ENCODE measurements around the gene YWHAE. TPM values are rescaled to one million over a fixed set of nuclear protein-coding genes. Genes with fewer than 3 reads are reported as not detected.
"Not testable (repeated sequence)": the region's sequence is repeated elsewhere in the genome, so short reads cannot be mapped to it uniquely, and the experiment has no call there.

YWHAE gene
- total RNA-seq, 1 experiment from 2014 or later, result 210 TPM

DNA sequence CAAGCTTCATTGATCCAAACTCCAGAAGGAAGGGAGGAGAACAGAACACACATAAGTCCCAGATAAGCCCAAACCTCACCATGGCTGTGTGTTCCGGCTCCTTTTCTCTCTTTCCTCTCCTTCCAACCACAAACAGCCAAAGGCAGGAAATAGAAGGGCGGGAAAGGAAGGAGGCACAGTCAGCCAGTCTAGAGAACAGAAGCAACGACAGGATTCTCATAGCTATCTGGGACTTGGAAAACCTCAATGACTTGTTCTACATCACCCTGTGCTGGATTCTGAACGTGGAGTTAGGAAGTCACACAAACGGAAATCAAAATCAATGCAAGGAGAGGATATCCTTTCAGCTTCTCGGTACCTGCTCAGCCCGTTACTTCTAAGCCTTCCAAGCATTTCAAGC, 47.0 kb upstream of the YWHAE start:
- Histone ChIP-seq H3F3A (ENCODE audit: low read length, unreplicated experiment) (no peaks in the 10 kb centered on the region), H3K9me3 (ENCODE audit: low read length) (no peaks in the 10 kb centered on the region), H3K4me2 (ENCODE audit: low read length) (no peak overlapping the region), H3K4me3 (ENCODE audit: low read length) (no peak overlapping the region), H3K36me3 (ENCODE audit: low read depth, low read length) (no peaks in the 10 kb centered on the region; the same call in 1 of the 2 replicates), H4K20me1 (ENCODE audit: low read length) (peaks cover 9% of the 10 kb centered on the region), H3K79me2 (ENCODE audit: low read length) (peaks cover 89% of the 10 kb centered on the region), H2AFZ (ENCODE audit: low read length) (no peak overlapping the region), H3K9me2 (replicated peaks; ENCODE audit: low read length) (no peaks in the 10 kb centered on the region), H3K27me3 (ENCODE audit: low read length) (no peaks in the 10 kb centered on the region), H3K27ac (ENCODE audit: low read length) (no peak overlapping the region), H3K9ac (ENCODE audit: low read length) (no peak overlapping the region), H3K4me1 (ENCODE audit: insufficient read depth, low read length) (no peaks in the 10 kb centered on the region)
- no peak for DNase-seq
- no peak for ATAC-seq
- intact Hi-C loops (cut with micrococcal nuclease), result no loop called here
- TF ChIP-seq, protein P1, sequence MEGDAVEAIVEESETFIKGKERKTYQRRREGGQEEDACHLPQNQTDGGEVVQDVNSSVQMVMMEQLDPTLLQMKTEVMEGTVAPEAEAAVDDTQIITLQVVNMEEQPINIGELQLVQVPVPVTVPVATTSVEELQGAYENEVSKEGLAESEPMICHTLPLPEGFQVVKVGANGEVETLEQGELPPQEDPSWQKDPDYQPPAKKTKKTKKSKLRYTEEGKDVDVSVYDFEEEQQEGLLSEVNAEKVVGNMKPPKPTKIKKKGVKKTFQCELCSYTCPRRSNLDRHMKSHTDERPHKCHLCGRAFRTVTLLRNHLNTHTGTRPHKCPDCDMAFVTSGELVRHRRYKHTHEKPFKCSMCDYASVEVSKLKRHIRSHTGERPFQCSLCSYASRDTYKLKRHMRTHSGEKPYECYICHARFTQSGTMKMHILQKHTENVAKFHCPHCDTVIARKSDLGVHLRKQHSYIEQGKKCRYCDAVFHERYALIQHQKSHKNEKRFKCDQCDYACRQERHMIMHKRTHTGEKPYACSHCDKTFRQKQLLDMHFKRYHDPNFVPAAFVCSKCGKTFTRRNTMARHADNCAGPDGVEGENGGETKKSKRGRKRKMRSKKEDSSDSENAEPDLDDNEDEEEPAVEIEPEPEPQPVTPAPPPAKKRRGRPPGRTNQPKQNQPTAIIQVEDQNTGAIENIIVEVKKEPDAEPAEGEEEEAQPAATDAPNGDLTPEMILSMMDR (conservative IDR thresholded peaks at IDR 0.05; ENCODE audit: low read depth, low read length), result no peak
- TF ChIP-seq EZH2phosphoT487 (IDR thresholded peaks at IDR 0.05; ENCODE audit: borderline replicate concordance, low read length), result no peak
- TF ChIP-seq EZH2 (IDR thresholded peaks at IDR 0.05; ENCODE audit: low read length, unreplicated experiment), result no peak
- BruUV-seq (replicated peaks), result no TSS peak
- POLR2A ChIA-PET (ENCODE audit: unreplicated experiment), result no interaction called here
- CTCF ChIA-PET, result no interaction called here

DNA sequence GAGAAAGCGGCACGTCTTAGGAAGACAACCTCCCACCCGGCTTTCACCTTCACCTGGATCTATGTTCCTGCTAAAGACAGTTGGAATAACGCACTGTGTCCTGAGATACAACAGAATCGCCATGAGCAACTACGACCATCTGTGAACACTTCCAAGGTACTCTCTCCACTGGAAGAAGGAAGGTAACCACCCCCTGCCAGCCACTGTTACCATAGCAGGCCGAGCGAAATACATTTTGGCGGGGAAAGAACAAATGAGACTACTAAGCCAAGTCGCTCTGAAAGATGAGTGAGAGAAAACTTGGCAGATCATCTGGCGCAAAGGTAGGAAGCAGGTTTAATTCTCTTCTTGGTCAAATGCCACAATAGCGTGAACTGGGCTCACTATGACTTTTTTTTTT, 46.2 kb upstream of the YWHAE start:
- Histone ChIP-seq H3K9ac (ENCODE audit: low read length) (no peak overlapping the region), H3K79me2 (ENCODE audit: low read length) (peaks cover 88% of the 10 kb centered on the region), H3F3A (ENCODE audit: low read length, unreplicated experiment) (no peaks in the 10 kb centered on the region), H3K4me2 (ENCODE audit: low read length) (no peak overlapping the region), H3K36me3 (ENCODE audit: low read depth, low read length) (no peaks in the 10 kb centered on the region; the same call in 1 of the 2 replicates), H4K20me1 (ENCODE audit: low read length) (peaks cover 9% of the 10 kb centered on the region), H2AFZ (ENCODE audit: low read length) (no peak overlapping the region), H3K27ac (ENCODE audit: low read length) (no peak overlapping the region), H3K9me3 (ENCODE audit: low read length) (no peaks in the 10 kb centered on the region), H3K27me3 (ENCODE audit: low read length) (no peaks in the 10 kb centered on the region), H3K4me3 (ENCODE audit: low read length) (no peak overlapping the region), H3K9me2 (replicated peaks; ENCODE audit: low read length) (no peaks in the 10 kb centered on the region), H3K4me1 (ENCODE audit: insufficient read depth, low read length) (no peaks in the 10 kb centered on the region)
- no TSS peak for BruUV-seq (replicated peaks)
- POLR2A ChIA-PET (ENCODE audit: unreplicated experiment), result no interaction called here
- TF ChIP-seq EZH2phosphoT487 (IDR thresholded peaks at IDR 0.05; ENCODE audit: borderline replicate concordance, low read length) (no peak), EZH2 (IDR thresholded peaks at IDR 0.05; ENCODE audit: low read length, unreplicated experiment) (no peak)
- TF ChIP-seq, protein P1 (conservative IDR thresholded peaks at IDR 0.05; ENCODE audit: low read depth, low read length), result no peak
- DNase-seq, result no peak
- intact Hi-C loops (cut with micrococcal nuclease), result no loop called here
- CTCF ChIA-PET, result no interaction called here
- no peak for ATAC-seq

DNA sequence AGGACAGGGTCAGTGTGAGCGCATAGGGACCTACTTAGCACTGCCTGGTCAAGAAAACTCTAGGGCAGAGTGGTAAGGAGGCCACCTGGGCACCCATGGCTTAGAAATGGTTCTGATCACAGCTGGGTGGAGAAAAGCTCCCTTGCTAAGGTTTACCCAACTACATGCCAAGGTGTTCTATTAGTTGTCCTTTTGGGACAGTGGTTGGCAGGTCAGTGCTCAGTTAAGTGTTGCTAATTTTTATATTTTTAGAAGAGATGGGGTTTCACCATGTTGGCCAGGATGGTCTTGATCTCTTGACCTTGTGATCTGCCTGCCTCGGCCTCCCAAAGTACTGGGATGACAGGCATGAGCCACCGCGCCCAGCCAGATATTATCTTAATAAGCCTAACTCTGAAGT, 45.7 kb upstream of the YWHAE start:
- H2AFZ ChIP-seq (ENCODE audit: low read length); CTCF ChIA-PET; H3K9me3 ChIP-seq (ENCODE audit: low read length); H3K4me2 ChIP-seq (ENCODE audit: low read length); H3F3A ChIP-seq (ENCODE audit: low read length, unreplicated experiment); H3K9me2 ChIP-seq (replicated peaks; ENCODE audit: low read length); H3K4me1 ChIP-seq (ENCODE audit: insufficient read depth, low read length); H3K9ac ChIP-seq (ENCODE audit: low read length); POLR2A ChIA-PET (ENCODE audit: unreplicated experiment); H3K4me3 ChIP-seq (ENCODE audit: low read length); H3K27ac ChIP-seq (ENCODE audit: low read length); H3K27me3 ChIP-seq (ENCODE audit: low read length); intact Hi-C loops (cut with micrococcal nuclease); BruUV-seq (replicated peaks); H4K20me1 ChIP-seq (ENCODE audit: low read length); H3K36me3 ChIP-seq (ENCODE audit: low read depth, low read length); ATAC-seq; DNase-seq: not testable (repeated sequence)
- peaks cover 88% of the 10 kb centered on the region for H3K79me2 ChIP-seq (ENCODE audit: low read length)

DNA sequence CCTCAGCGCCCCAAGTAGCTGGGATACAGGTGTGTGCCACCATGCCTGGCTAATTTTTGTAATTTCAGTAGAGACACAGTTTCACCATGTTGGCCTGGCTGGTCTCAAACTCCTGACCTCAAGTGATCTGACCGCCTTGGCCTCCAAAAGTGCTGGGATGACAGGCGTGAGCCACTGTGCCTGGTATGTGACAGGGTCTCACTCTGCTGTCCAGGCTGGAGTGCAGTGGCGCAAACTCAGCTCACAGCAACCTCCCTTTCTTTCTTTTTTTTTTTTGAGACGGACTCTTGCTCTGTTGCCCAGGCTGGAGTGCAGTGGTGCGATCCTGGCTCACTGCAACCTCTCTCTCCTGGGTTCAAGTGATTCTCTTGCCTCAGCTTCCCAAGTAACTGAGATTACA, 42.7 kb upstream of the YWHAE start:
- peaks cover 86% of the 10 kb centered on the region for H3K79me2 ChIP-seq (ENCODE audit: low read length)
- H3K4me2 ChIP-seq (ENCODE audit: low read length); H3K27me3 ChIP-seq (ENCODE audit: low read length); BruUV-seq (replicated peaks); H3K4me1 ChIP-seq (ENCODE audit: insufficient read depth, low read length); H3K27ac ChIP-seq (ENCODE audit: low read length); H3K4me3 ChIP-seq (ENCODE audit: low read length); intact Hi-C loops (cut with micrococcal nuclease); H3K9ac ChIP-seq (ENCODE audit: low read length); ATAC-seq; DNase-seq; H3K36me3 ChIP-seq (ENCODE audit: low read depth, low read length); H3K9me2 ChIP-seq (replicated peaks; ENCODE audit: low read length); H4K20me1 ChIP-seq (ENCODE audit: low read length); H2AFZ ChIP-seq (ENCODE audit: low read length); H3K9me3 ChIP-seq (ENCODE audit: low read length); CTCF ChIA-PET; POLR2A ChIA-PET (ENCODE audit: unreplicated experiment); H3F3A ChIP-seq (ENCODE audit: low read length, unreplicated experiment): not testable (repeated sequence)

Data from PC-3 (cell line).